Adrenal gland (tissue), 12 donors: ENCODE data around the gene TNFSF8. TPM values are rescaled to one million over a fixed set of nuclear protein-coding genes. Genes with fewer than 3 reads are reported as not detected.

Experiments
- DNase-seq, 7 donors: peaks; one replicate each; pipeline ENCODE4 v3.0.0-alpha.2; 2019 to 2020
- H3K27ac ChIP-seq, 5 donors: fragments of 200-600 bp; sonication (generic) in 4 of 5; 1 replicate in 3 of 5; 2 replicates in 2 of 5; pipeline versions ENCODE4 v1.5.1 to v1.8.0; 2016 to 2020; ENCODE audit warnings: mild to moderate bottlenecking in 1 of 5
- H3K27me3 ChIP-seq: fragments of 200-600 bp; 2 replicates; pipeline ENCODE4 v1.8.0; 2021
- H3K36me3 ChIP-seq, 2 donors: fragments of 200-600 bp; replicated peaks in 1 of 2; 1 replicate in 1 of 2; 2 replicates in 1 of 2; pipeline versions ENCODE4 v1.5.1 to v1.8.0; 2018 to 2022
- H3K4me1 ChIP-seq, 2 donors: fragments of 200-600 bp; replicated peaks in 1 of 2; 1 replicate in 1 of 2; 2 replicates in 1 of 2; pipeline versions ENCODE4 v1.5.1 to v1.8.0; 2018 to 2021
- H3K4me3 ChIP-seq, 4 donors: fragments of 200-600 bp; sonication (generic) in 3 of 4; one replicate each; pipeline ENCODE4 v1.5.1; 2016 to 2018
- H3K9me3 ChIP-seq, 3 donors: fragments of 200-600 bp; sonication (generic) in 1 of 3; replicated peaks in 1 of 3; 1 replicate in 2 of 3; 2 replicates in 1 of 3; pipeline versions ENCODE4 v1.5.1 to v1.8.0; 2016 to 2021
- POLR2A ChIP-seq, 2 donors: fragments of 450-650 bp; IDR thresholded peaks; one replicate each; pipeline ENCODE4 v1.6.1; 2017; ENCODE audit warnings: antibody characterized with exemption in 2 of 2, mild to moderate bottlenecking in 2 of 2, moderate library complexity in 1 of 2
- WGBS, 4 donors: extraction: QIAGEN DNeasy Blood & Tissue Kit in 2 of 4; methylation state at CpG; one replicate each; pipeline versions ENCODE4 v1.1.5 to v1.1.7; 2013 to 2017; 5-methylcytosine and 5-hydroxymethylcytosine counted together
- intact Hi-C, 2 donors: fragments of 100-400 bp; cut with DNase I; formaldehyde crosslinking; loops; one replicate each; pipeline versions ENCODE4 v1.14.1 to v1.15.0; 2022 to 2023
- polyA plus RNA-seq, 3 donors: library from polyadenylated mRNA; stranded (reverse); fragments of 200-250 nt in 2 of 3; fragments of 350-450 nt in 1 of 3; fragmentation: Illumina TruSeq in 1 of 3; extraction: RNeasy Lipid Tissue Mini Kit (QIAGEN cat#74804) in 1 of 3; gene quantifications; one replicate each; pipeline ENCODE4 v1.2.3, GENCODE V29; 2013 to 2014
- total RNA-seq, 9 donors: library from RNA; depleted of rRNA in 4 of 9; stranded (reverse); fragments of >200 nt in 4 of 9; fragments of 120-200 nt in 1 of 9; fragmentation: NEBNext Ultra II Directional in 1 of 9; extraction: Animal tissue kit (Norgen Biotek cat#: 25700) in 1 of 9; gene quantifications; one replicate each; pipeline versions ENCODE4 v1.1.0 to v1.2.4, GENCODE V29; 2013 to 2023
- TF ChIP-seq, protein P1 (sequence below), 6 experiments: fragments of 450-650 bp in 4 of 6; fragments of 200-600 bp in 2 of 6; sonication (generic) in 1 of 6; IDR thresholded peaks; 1 replicate in 5 of 6; 2 replicates in 1 of 6; pipeline versions ENCODE4 v1.5.1 to v1.8.0; 2016 to 2021; ENCODE audit warnings: antibody characterized with exemption in 6 of 6, mild to moderate bottlenecking in 2 of 6, moderate library complexity in 1 of 6
- donor health status: healthy with polysubstance abuse.
- donor health status: Bipolar disorder and iron deficiency.
- donor health status: DM: yes; HTN: yes; CAD: no.
- donor health status: DM: no; HTN: no; CAD: no.
- donor health status: DM: no; HTN: no; CAD: no.
- donor health status: DM: yes; HTN: yes; CAD: no.

Gene TNFSF8
- total and polyA plus RNA-seq, 12 donors, result 0.34 to 4.8 (median 1.4) TPM

DNA sequence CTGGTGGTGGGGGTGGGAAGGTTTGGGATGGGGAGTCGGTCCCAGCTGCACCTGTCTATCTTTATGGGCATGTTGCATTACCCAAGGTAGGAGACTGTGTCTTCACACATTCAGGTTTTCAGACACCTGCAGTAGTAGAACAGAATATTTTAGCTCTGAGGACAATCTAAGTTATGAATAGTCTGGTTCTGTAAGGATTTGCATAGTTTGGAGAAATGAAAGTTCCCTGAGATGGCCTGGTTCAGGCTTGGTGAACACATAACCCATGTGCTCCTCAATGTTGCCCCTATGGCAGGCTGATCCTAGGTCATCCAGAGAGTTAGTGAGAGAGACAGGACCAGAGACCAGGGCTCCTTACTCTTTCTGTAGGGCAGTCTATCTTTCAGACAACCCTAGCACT, 20.7 kb downstream of the TNFSF8 start:
- no peaks in the 10 kb centered on the region for H3K9me3 ChIP-seq
- 75 to 100% (median 97%) methylated on average over 1 of the region's 1 CpG for WGBS, 4 donors
- TF ChIP-seq, protein P1, sequence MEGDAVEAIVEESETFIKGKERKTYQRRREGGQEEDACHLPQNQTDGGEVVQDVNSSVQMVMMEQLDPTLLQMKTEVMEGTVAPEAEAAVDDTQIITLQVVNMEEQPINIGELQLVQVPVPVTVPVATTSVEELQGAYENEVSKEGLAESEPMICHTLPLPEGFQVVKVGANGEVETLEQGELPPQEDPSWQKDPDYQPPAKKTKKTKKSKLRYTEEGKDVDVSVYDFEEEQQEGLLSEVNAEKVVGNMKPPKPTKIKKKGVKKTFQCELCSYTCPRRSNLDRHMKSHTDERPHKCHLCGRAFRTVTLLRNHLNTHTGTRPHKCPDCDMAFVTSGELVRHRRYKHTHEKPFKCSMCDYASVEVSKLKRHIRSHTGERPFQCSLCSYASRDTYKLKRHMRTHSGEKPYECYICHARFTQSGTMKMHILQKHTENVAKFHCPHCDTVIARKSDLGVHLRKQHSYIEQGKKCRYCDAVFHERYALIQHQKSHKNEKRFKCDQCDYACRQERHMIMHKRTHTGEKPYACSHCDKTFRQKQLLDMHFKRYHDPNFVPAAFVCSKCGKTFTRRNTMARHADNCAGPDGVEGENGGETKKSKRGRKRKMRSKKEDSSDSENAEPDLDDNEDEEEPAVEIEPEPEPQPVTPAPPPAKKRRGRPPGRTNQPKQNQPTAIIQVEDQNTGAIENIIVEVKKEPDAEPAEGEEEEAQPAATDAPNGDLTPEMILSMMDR (IDR thresholded peaks at IDR 0.05), result no peak
- no peak for TF ChIP-seq POLR2A (IDR thresholded peaks at IDR 0.05)
- H3K27ac ChIP-seq, result no peak overlapping the region
- no peaks in the 10 kb centered on the region for H3K36me3 ChIP-seq
- intact Hi-C loops, result loop anchor here (5.0 to 10.0 kb wide), 6 partner anchors 103 to 505 kb away; partner anchors contain the start of gene TEX48 (in 2 of the 2)
- H3K27me3 ChIP-seq, result no peaks in the 10 kb centered on the region
- no peak overlapping the region for H3K4me3 ChIP-seq
- no peak for DNase-seq
- H3K4me1 ChIP-seq, result no peaks in the 10 kb centered on the region

DNA sequence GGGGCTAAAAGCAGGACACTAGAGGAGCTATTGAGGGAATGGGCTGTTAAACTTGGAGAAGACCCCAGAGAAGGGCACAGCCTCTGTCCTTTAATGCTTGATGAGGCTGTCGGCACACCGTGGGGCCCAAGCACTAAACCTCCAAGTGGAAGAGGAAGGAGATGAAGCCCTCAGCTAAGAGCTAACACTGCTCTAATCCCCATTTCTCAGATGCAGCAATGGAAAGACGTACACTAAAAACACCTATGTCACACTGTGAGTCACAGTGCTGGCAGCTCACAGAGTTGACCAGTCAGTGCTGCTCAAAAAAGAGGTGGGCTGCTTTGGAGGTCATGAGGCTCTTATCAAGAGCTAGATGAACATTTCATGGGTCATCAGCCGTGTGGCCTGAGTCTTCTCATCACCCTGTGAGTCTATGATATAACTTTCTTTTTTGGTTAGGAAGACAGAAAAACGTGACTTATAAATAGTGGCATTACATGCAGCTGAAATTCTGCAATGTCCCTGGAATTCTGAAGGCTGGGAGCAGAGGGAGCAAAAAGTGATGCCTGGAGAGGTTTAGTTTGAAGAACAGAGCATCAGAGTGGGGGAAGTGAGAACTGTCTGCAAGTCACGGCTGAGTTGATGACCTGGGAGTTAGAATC, 21.5 kb downstream of the TNFSF8 start:
- no peak for TF ChIP-seq POLR2A (IDR thresholded peaks at IDR 0.05)
- peak in 3 of 7 donors; percentile 15 to 42 (median 20) for DNase-seq
- no peak overlapping the region for H3K4me3 ChIP-seq
- H3K27ac ChIP-seq, result no peak overlapping the region
- H3K9me3 ChIP-seq, result no peaks in the 10 kb centered on the region
- no peaks in the 10 kb centered on the region for H3K4me1 ChIP-seq
- H3K36me3 ChIP-seq, result no peaks in the 10 kb centered on the region
- intact Hi-C loops, result loop anchor here (5.0 to 10.0 kb wide), 2 partner anchors 172 to 504 kb away; no protein-coding TSS in a partner anchor
- no peaks in the 10 kb centered on the region for H3K27me3 ChIP-seq
- WGBS, 4 donors, result 54 to 72% (median 57%) methylated on average over 6 of the region's 6 CpGs

DNA sequence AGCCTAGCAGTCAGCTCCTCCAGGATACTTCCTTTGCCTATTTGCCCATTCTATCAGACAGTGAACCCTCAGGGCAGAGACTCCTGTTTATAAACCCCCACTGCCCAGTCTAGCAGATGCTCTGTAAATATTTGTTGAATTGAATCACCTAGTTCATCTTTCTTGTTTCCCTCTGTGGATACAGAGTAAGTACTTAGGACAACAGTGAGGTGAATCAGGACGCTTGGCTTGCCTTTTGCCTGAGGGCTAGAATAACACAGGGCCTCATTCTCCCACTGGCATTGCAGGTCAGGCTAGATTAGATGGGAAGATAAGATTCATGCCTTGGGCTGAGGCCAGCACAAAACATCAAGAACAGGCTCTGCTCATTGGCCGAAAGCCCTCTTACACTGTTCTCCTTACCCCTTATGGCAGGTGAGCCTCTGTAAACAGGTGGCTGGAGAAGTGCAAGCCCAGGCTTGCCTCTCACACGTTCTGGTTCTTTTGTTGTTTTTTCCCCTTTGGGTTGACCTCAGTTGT, 22.2 kb downstream of the TNFSF8 start:
- peak in 1 of 7 donors; percentile 32 for DNase-seq
- intact Hi-C loops, result loop anchor here (5.0 to 10.0 kb wide), 2 partner anchors 171 to 503 kb away; no protein-coding TSS in a partner anchor
- no peak for TF ChIP-seq POLR2A (IDR thresholded peaks at IDR 0.05)
- TF ChIP-seq, protein P1 (IDR thresholded peaks at IDR 0.05), result no peak
- Histone ChIP-seq H3K4me3 (no peak overlapping the region), H3K27me3 (no peaks in the 10 kb centered on the region), H3K36me3 (no peaks in the 10 kb centered on the region), H3K27ac (no peak overlapping the region), H3K9me3 (no peaks in the 10 kb centered on the region), H3K4me1 (no peaks in the 10 kb centered on the region)
- 67 to 76% (median 72%) methylated on average over 3 of the region's 3 CpGs for WGBS, 4 donors

DNA sequence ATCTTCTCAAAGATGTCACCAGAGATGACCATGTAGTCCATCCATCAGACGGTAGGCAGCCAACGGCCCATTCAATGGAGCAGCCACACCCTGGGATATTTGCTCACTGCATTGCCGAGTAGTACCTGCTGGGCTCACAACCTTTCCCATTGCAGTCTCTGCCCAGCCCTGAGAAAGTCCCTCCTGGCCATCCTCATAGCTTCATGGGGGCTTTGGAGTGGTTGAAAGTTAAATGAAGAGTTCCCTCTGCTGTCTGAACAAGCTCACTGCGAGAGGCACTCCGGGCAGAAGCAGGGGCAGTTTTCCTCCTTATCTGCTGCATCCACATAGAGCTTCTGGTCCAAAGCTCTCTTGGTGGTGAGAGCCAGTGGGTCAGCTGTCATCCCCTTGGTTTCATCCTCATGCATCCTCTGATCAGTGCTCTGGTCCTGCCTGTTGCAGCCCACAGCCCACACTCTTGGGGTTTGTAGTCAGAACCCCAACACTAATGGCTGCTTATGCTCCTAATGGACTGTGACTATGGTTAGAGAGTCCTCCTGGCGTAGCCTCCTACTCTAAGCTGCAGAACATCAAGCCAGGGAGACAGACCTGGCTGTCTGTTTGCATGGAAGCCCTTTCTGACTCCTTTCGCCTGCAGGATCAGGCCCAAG, 23.3 kb downstream of the TNFSF8 start:
- H3K36me3 ChIP-seq, result no peaks in the 10 kb centered on the region
- no peak overlapping the region for H3K27ac ChIP-seq
- no peaks in the 10 kb centered on the region for H3K4me1 ChIP-seq
- WGBS, 4 donors, result 55 to 64% (median 61%) methylated on average over 6 to 7 of the region's 7 CpGs
- TF ChIP-seq POLR2A (IDR thresholded peaks at IDR 0.05), result no peak
- TF ChIP-seq, protein P1 (IDR thresholded peaks at IDR 0.05), result peak in 4 of 6 experiments; percentile 43 to 62 (median 50)
- intact Hi-C loops, result loop anchor here (5.0 to 10.0 kb wide), 2 partner anchors 170 to 502 kb away; no protein-coding TSS in a partner anchor
- H3K4me3 ChIP-seq, result no peak overlapping the region
- no peaks in the 10 kb centered on the region for H3K27me3 ChIP-seq
- H3K9me3 ChIP-seq, result no peaks in the 10 kb centered on the region
- peak in 3 of 7 donors; percentile 16 to 29 (median 19) for DNase-seq
